DMS153 treated with DMSO at 0.1 percent for 48 hours (cell line): ENCODE results near the gene TMSB10.
A peak's percentile ranks its signal among the peaks of the same experiment; 100 is the strongest.
"Not testable (repeated sequence)": the region's sequence is repeated elsewhere in the genome, so short reads cannot be mapped to it uniquely, and the experiment has no call there.

Experiments used
- DNase-seq: peaks from one replicate; lab custom pipeline; 2025; ENCODE audit not compliant: unreplicated experiment; lab: John Stamatoyannopoulos, UW

TMSB10 gene

DNA sequence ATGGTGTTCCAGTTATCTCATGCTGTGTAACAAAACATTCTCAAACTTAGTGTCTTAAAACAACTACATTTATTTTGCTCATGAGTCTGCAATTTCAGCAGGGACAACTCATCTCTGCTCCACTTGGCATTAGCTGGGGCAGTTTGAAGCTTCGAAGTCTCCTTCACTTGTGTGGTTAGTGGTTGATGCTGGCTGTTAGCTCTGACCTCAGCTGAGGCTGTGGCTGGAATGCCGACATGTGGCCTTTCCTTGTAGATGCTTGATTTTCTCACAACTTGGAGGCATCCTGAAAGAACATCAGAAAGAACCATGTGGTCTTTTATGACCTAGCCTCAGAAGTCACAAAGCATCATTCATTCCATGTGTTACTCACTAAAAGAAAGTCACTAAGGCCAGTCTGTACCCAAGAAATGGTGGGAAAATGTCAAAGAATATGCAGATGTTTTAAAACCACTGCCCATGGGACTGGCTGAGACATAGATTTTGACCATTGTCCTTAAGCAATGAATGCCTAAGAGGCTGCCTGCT is 3.8 kb upstream of the TMSB10 start:
- DNase-seq = no peak

DNA sequence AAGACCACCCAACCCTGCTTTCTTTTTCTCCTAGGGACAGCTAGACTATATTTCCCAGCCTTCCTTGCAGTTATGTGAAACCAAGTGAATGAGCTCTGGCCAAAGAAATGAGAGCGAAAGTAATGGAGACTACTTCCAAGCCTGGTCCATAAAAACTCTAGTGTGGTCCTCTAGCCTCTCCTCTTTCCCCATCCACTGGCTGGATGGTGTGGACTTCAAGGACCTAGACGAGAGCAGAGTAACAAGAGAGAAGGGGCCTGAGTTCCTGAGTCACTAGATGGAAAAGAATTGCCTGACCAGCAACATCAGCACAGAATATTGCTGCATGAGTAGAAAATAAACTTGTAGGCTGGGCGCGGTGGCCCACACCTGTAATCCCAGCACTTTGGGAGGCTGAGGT is 2.9 kb upstream of the TMSB10 start:
- DNase-seq = no peak

DNA sequence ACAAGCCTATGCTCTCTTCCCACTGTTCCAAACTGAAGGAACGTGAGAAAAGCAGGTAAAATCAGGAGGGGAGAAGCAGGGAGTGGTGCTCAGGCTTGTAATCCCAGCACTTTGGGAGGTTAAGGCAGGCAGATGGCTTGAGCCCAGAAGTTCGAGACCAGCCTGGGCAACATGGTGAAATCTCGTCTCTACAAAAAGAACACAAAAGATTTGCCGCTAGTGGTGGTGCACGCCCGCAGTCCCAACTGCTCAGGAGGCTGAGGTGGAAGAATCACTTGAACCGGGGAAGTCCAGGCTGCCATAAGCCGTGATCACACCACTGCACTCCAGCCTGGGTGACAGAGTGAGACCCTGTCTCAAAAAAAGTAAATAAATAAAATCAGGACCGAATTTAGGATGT is 1.3 kb upstream of the TMSB10 start:
- DNase-seq = no peak

DNA sequence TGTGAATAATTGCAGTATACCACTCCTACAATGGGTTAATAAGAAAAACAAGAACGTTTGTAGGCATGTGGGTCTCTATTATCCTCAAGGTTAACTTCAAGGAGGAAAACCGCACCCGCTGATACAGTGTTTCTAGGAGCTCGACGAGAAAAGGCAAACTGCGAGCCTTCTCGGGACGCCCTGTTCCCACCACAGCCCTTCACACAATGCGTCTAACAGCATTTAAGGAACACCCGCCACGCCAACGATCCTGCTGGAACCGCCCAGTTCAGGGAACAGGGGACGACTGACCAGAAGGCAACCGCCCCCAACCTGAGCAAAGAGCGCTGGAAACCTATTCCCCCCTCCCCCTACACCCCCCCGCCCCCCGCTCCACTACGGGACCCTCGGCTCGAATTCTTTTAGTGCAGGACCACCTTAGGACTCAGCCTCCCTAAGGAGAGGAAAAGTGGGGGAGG is 710 bp upstream of the TMSB10 start:
- no peak for DNase-seq

DNA sequence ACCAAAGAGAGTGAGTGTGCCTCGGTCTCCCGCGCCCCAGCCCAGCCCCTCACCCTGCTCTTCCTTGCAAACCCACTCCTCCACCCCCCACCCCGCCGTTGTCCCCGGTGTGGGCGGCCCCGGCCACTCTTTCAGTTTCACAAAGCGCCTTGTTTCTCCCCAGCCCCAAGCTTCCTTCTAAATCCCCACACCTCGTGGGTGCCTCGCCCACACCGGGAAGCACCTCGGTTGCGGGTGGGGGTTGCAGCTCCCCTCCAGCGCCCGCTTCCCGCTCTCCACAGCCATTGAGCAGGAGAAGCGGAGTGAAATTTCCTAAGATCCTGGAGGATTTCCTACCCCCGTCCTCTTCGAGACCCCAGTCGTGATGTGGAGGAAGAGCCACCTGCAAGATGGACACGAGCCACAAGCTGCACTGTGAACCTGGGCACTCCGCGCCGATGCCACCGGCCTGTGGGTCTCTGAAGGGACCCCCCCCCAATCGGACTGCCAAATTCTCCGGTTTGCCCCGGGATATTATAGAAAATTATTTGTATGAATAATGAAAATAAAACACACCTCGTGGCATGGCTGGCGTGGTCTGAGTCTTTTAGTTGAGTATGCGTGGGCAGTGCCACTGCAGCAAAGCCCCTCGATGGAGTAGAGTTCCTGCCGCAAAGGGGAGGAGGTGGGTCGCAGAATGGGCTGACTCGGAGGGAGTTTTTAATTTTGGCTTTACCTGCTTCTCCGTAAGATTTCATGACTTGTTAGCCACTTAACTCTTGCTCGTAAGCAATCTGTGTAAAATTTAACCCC is 848 bp downstream of the TMSB10 start:
- DNase-seq = no peak

DNA sequence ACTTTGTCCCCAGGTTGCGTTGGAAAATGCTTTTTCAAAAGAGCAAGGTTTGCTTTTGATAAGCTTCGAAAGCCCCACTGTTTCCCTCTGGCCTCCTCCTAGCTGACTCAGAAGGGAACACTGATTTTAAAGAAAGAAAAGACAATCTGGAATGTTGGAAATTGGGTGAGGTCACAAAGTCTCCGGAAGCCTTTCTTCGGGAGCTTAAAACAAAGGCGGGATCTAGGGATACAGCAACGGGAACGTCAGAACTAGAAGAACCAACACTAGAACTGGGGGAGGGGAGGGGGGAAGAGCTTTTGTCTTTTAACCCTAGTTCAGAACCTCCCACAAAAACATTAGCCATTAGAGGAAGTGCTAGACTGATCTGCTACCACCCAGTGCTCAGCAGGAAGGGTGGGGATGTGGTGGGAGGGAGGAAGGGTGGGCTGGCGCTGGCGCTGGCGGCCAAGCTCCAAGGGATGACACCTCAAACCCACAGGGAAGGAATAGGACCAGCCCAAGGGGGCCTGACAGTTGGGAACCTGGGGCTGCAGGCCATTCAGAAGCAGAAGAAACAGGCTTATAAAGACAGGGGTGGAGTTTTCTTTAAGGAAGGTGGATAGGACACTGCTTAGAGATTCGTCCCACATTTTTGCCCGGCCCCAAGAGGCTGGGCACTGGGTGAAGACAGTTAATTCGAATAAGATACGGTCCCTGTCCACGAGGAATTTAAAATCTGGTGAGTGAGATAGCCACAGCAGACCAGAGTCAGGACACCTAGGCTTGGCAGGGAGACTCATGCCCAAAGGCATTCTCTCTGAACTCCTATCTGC is 1.7 kb downstream of the TMSB10 start:
- DNase-seq = no peak

DNA sequence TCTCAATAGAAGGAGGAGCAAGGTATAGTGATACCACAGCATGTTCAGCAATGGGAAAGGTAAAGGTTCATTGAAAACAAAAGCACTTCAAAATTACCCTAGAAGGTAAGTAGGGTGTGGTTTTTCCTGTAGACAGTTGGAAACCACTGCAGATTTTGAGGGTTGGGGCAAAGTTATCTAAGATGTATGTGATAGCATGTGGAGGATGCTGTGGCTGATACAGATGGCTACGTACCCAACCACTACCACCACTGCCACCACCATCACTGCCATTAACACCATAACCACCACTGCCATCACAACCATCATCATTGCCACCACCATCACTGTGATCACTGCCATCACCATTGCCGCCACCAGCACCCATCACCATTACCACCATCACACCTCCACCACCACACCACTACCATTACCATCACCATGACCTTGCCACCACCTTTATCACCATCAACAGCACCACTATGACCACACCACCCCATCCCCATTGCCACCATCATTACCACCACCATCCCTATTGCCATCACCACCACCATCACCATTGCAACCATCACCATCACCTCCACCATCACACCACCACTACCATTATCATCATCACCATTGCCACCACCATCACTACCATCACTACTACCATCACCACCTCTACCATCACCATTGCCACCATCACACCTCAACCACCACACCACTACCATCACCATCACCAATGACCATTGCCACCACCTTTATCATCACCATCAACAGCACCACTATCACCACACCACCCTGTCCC is 3.7 kb downstream of the TMSB10 start:
- DNase-seq = no peak

DNA sequence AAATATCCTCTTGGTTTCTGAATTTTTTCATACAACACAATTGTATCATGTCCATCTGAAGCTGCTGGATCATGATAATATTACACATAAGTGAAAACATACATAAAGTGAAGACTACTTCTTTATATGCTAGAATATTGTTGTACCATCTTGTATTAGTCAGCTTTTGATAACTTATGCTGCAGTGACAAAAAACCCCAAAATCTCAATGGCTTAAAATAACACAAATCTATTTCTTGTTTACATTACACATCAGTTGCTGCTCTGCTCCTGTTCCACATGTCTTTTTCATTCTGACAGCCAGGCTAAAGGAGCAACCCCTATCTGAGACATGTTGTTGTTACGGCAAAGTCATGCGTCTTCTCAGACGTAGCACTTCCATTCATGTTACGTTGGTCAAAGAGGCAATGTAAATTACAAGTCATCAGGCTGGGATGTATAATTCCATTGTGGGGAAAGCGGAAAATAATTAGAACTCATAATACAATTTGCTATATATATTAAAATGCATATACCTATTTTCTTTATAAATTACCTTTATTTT is 5.8 kb downstream of the TMSB10 start:
- no peak for DNase-seq

DNA sequence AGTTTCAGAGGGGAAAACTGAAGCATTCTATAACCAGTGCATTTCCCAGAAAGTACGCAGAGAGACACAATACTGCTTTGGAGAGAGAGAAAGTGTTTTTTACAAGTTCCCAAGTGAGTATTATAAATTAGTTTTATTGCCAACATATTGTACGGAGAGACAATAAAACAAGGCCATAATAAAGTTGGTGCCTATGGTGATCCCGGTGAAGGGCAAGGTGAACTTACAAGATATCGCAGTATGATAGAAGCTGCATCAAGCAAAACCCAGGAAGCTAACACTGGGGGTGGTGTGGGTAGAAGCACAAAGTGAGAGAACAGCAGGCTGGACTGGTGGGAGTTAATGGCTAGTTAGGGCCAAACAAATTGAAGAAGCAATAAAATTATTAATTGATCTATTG is 7.5 kb downstream of the TMSB10 start:
- DNase-seq = no peak

DNA sequence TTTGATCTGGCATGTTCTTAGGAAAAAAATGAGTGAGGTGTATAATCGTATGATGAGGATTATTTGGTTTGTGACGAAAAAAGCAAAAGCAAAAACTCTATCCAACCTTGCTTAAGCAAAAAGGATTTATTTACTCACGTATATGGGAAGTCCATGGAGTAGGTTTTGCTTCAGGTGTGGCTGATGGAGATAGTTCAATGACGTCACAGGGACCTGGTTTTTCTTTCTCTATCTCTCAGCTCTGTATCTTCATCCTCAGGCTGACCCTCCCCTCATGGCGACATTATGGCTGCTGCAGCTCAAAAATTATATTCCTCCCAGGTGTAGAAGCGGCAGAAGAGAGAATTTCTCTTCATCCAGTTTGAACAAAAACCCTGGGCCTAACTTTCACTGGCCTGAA is 8.9 kb downstream of the TMSB10 start:
- DNase-seq = no peak

DNA sequence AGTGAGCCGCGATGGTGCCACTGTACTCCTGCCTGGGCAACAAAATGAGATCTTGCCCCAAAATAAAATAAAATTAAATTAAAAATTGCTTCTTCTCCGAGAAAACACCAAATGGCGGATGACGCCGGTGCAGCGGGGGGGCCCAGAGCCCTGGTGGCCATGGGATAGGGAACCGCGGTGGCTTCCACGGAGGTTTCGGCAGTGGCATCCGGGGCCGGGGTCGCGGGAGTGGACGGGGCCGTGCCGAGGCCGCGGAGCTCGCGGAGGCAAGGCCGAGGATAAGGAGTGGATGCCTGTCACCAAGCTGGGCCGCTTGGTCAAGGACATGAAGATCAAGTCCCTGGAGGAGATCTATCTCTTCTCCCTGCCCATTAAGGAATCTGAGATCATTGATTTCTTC is 10.2 kb downstream of the TMSB10 start:
- DNase-seq = not testable (repeated sequence)

DNA sequence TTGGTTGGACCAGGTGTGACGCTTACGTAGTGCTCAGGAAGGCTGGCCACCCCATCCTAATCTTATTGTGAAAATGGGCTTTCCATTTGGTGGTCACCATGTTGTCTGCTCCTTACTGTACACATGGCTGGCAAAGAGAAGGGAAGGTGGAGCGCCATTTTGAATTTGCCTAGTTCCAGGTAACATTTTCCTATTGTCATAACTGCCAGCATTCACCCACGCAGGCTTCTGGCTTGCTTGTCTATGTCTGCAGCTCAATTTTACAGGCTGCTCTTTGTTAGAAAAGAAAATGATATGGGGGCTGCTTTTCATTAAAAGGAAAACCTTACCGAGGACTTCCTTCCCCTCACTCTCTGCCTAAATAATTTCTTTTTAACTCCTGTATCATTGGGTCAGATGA is 12.4 kb downstream of the TMSB10 start:
- not testable (repeated sequence) for DNase-seq

DNA sequence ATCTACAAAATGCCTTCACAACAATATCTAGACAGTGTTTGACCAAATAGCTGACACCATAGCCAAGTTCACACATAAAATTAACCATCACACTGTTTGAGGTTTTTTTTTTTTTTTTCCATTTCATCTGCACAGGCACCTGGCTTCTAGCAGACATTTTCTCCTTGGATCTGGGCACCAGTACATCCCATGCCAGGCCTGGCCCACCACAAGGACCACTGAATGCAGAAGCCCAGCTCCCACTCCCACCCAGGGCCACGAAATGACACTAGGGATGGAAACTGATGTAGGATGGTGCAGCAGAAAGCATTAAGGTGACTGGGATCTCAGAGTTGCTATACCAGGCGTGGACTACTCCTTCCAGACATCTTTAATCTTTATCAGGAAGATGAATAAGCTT is 13.0 kb downstream of the TMSB10 start:
- DNase-seq = no peak

DNA sequence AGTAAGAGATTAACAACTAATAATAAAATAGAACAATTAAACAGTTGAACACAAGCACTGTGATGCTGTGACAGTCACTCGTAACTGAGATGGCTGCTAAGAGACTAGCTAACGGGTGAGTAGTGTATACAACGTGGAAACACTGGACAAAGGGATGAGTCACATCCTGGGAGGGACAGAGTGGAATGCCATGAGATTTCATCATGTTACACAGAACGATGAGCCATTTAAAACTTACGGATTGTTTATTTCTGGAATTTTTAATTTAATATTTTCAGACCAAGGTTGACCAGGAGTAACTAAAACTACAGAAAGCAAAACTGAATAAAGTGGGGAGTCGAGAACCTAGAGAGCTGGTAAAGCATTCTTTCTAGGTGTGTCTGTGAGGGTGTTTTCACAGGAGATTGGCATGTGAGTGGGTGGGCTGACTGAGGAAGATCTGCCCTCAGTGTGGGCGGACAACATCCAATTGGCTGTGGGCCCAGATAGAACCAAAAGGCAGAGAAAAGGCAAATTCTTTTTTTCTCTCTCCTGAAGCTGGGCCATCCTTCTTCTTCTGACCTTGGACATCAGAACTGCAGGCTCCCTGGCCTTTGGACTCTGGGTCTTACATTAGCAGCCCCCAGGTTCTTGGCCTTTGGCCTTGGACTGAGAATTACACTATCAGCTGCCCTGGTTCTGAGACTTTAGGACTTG is 14.6 kb downstream of the TMSB10 start:
- no peak for DNase-seq

DNA sequence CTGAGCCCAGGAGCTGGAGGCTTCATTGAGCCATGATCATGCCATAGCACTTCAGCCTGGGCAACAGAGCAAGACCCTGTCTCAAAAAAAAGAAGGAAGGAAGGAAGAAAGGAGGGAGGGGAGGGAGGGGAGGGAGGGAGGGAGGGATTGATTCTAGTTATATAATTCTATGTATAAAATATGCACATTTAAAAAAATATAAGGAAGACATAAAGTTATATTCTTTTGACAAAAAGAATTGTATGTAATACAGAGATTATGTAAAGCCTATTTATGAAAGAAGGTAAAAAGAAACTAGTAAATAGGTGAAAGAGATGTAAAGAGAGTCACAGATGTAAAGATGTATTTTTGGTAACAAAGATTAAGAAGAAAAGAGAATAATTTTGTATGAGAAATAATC is 17.6 kb downstream of the TMSB10 start:
- DNase-seq = no peak

DNA sequence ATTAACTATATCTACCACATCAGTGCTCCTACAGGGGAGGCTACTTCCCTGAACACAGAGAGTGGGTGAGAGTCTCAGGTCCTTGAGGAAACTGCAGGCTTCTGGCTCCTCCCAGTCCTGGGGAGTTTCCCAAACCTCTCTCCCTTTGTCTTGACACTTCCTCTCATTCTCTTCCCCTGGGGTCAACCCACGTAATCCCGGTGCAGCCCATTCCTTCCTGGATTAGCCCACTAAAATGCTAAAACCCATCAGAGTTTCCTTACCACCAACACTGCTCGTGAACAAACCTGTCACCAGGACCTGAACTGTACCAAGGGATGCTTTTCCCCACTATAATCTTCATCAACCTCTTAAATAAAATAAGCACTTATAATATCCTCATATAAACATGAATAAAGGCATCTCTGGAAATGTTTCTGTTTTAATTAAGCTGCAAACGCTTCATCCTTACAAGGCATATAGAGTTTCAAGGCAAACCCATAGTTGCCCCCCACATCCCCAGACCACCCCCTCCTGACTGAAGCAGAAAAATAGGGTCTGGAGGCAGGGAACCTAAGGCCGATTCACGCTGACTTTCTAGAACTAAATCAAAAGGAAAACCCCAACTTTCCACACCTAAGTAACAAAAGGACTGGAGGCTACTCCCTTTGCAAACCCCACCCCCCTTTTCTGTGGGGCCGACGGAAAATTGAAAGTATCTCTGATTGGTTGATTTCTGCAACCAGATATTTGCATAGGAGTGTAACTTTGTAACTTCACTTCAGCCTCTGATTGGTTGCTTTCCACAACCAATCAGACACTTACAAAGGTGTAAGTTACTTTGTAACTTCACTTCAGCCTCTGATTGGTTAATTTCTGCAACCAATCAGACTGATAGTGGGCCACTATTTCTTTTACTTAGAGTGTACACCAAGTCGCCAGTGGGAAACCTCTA is 19.0 kb downstream of the TMSB10 start:
- no peak for DNase-seq

DNA sequence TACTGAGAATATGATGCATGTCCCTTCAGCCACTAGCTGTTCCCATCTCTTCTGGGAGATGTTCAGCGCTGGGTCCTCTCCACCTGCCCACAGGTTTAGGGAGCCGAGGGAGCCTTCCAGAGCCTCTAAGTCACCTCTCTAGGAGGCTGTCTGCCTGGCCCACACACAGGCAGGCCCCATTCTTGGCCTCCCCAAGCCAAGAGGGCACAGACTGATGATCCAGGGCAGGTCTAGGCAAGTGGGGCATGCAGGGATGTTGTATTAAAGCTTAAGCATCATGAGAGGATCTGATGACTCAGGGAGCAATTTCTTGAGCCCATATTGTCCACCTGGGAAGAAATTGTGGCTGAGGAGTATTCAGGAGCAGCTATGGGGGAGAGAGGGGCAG is 19.9 kb downstream of the TMSB10 start:
- DNase-seq = no peak

DNA sequence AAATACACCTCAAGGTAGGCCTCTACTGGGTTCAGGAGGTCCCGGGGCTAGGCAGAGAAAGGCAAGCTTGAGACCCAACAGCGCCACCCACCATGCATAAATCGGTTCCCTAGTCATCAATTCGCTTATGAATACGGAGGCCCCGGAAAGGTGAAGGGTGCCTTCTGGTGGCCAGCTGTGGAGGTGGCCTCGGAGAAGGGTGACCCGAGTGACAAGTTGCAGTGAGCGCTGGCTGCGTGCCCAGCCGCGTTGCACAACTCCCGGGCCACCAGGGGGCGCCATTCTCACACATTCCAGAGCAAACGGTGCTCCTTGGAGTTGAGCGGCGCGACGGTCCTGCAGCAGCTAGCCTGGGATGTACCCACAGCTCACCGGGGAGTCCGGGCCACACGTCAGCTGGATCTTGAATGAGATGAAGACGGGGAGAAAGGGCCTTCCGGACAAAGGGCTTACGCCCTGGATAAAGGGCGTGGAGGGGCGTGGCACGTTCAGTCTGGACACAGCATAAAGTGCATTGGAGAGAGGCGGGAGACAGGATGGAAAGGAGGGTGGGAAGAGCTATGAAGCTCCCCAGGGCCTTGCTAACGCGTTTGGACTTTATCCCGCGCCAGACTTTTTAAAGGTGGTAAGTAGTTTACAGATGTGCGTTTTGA is 20.4 kb downstream of the TMSB10 start:
- DNase-seq = peak; percentile 93

DNA sequence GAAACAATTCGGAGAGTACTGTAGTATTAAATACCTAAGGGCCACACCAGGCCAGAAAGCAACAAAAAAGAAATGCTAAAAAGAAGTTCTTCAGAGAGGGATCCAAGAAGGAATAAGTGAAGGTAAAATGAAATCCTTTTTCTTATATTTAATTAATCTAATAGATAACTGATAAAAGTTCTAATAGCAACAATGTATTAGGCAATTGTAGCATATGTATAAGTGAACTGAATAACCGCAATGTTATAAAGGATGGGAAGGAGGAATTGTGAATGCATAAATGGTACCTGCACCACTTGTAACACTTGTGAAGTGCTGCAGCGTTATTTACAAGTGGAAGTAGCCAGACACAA is 21.8 kb downstream of the TMSB10 start:
- no peak for DNase-seq
